HG02759 (cell line): Measurements from ENCODE around the gene CCDC93.
"Not testable (repeated sequence)": the region's sequence is repeated elsewhere in the genome, so short reads cannot be mapped to it uniquely, and the experiment has no call there.

Source experiments
- ATAC-seq: cut with Tn5 transposase; IDR thresholded peaks from one replicate; pipeline ENCODE4 v1.9.1; 2021; ENCODE audit warnings: mild to moderate bottlenecking, moderate library complexity; ENCODE audit not compliant: unreplicated experiment

The CCDC93 gene

DNA sequence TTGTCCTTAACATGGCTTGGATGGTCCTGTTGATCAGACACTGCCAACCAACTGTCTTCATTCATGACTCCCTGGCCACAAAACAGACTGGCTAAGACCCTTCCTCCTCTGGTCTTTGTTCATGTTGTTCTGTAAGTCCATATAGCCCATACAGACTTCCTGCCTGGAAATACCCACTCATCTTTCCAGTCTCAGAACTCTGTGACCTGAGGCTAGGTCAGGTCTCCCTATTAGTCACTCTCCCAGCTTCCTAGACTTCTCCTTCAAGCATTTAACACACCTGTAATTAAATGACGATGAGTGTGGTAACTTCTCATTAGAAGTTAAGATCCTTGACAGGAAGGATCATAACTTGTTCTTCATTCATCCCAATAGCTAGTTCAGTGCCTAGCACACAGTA lies 56.3 kb downstream of the CCDC93 start:
- ATAC-seq: no peak

DNA sequence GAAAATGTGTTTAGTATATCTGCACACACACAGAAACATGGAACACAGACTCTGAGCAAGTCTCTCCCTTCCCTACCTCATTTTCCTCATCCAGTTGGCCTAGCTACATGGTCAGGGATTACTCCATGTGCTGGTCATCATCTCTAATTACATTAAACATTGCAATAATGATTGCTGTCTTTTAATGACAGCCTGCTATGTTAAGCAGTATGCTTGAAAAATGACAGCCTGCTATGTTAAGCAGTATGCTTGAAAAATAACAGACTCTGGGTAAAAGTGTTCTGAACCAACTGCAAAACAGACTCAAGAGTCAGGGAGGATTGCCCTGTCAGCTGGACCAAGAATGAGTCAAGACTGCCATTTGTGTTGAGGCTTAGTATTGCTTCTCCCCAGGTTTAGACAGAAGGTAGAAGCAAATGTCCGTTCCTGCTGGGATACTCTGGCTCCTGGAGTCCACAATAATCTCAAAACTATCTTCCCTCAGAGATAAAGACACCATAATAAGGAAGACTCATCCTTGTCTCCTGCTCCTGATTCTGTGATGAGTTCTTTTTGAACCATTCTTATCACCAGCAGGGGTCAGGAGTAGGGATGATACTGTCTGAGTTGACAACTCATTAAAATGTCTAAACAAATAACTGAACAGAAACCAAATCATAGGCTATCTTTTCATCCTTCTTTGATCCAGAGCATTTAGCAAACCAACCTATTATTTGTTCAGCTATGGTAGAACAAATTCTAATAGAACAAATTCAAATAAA lies 57.7 kb downstream of the CCDC93 start:
- no peak for ATAC-seq

DNA sequence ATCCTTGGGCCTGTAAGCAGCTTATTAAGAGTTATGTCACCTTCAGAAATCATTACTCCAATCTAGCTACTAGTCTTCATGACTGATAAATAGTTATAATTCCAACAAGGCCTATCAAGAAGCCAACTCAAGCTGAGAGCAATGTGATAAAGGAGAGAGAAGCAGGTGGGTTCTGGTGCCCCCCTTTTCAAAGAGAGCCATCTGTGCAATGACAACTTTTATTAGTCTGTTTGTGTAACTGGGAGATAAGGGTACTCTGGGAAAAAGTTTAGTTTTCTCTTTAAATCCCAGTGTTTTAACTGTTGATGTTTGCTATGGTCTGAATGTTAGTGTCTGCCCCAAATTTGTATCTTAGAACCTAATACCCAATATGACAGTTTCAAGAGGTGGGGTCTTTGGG lies 60.6 kb downstream of the CCDC93 start:
- ATAC-seq: no peak

DNA sequence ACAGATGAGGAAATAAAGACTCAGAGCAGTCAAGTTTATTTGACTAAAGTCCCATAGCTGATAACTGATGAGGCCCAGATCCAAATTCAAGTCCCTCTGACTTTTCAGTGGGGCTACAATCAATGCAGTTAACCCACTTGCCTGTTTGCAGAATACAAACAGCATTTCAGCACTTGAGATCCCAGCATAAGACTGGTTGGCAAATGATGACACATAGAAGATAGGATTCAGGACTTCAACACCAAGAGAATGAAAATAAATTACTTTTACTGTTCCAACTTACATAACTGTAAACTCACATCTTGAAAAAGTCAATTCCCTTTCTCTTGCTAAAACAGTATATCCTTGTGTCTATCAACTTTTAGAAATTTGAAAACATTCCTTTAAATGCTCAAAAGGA lies 61.2 kb downstream of the CCDC93 start:
- no peak for ATAC-seq

DNA sequence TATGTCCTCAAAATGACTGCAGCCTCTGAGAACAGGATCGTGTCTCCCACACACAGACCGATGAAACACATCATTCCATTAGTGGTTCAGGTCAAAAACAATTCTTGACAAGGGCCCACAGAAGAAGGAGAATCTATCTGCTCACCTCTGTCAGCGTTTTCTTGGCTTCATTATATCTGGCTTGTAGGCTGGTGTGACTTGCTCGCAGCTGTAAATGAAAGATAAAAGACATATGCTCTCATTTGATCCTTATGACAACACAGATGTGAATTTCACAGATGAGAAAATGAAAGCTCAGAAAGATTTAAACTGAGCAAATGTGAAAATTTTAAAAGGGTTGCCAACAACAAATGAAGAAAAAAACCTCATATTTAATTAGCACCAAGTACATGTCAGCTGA lies 61.6 kb downstream of the CCDC93 start:
- no peak for ATAC-seq

DNA sequence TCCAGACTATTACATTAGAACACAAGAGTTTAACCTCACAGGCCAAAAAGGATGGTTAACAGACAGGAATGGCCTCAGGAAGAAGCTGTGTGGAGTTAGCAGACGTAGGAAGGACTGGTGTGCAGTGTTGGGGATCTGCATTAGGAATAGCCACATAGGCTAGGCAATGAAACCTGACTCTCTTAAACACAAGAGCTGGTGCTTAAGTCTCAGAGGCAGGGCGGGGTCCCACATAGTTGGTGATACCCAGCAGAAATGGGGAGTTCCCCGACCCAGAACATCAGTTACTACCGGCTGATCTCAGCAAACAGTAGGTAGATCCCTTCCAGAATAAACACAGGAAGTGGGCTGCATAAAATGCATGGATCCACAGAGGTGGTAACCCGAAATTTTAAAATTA lies 64.1 kb downstream of the CCDC93 start:
- ATAC-seq: no peak

DNA sequence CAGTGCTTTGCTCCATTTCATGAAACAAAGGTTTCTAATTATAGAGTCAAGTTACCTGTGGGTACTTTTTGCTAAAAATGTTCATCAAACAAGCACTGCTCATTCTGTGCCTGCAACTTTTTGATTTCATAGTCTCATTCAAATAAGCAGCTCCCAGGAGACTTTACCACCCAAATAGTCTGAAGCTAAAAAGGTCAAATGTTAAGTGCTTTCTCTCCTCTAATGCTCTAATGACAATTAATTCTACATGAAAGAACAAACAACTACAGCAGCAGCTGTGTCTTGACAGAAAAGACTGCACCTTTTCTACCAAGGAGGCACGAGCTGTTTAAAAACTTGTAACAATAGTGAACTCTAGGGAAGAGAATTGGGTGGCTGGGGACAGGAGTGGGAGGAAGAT lies 65.3 kb downstream of the CCDC93 start:
- ATAC-seq: no peak

DNA sequence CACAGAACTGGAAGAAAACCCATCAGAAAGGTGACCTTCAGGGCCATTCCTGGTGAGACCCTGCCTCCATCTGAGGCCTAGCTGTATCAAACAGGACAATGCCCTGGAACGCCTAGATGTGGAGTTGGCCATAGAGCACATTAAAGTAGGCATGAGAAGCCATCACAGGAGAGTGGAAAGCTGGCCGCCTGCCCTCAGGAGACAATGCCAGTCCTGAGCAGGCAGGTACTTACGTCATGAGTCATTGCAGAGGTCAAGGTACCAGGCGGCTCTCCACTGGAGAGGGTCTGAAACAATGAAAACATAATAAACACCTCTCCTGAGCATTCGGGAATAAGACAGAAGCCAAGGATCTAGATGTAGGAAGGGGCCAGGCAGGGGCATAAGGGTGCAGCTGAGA lies 68.6 kb downstream of the CCDC93 start:
- no peak for ATAC-seq

DNA sequence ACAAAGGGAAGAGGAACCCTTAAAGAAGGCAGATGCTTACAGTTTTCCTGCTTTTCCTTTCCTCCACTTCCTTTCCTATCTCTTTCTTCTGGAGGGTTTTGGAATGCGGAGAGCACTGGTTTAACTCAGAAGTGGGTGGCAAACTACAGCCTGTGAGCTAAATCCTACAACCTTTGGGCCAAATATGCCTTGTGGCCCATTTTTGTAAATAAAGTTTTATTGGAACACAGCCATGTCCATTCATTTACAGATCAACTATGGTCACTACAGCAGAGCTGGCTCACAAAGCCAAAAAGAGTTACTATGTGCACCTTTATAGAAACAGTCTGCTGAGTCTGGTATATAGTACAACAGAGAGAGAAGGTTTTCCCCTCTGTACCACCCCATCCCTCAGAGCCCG lies 69.1 kb downstream of the CCDC93 start:
- ATAC-seq: no peak

DNA sequence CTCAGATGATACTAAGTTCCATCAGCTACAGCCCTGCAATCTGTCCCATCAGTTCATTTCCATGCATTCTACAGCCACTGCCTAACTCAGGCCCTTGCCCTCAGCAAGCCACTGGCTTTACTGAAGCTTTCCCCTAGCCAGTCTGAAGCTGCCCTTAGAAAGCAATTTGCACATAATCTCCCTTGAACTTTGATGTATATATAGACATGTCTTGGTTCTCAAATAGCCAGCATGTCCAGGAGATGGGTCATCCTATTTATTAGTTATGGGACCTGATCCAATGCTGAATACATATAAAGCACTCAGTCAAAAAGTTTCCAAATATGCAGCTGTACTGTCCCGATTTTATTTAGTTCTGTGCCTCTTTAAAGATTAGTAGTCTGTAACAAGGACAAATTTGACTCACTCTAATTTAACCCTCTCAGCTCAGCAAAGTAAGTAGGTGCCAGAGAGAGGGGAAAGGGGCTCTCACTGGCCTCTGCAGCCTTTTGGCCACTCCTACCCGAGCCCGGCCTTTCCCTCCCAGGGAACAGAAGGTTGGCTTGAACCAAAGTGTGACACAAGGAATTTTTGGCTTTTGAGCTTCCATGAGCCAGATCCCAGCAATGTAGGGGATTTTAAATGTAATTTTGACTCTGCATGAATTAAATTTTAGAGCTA lies 70.7 kb downstream of the CCDC93 start:
- ATAC-seq: no peak

DNA sequence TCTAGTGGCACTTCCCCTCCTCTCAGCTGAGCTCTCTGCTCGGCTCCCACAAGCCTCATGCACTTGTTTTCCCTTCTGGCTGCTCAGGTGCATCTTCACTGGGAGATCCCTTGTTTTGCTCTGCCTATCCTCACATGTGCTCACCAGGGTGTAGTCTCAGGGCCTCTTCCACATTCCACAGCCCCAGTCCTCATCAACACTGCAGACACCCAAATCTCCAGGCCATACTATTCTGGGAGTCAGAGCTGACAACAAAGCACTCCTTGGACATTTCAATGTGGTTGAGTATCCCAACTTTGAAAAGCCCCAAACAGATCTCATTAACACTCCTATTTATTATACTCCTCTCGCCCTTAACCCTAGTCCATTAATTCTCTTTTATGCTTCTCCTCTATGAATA lies 71.3 kb downstream of the CCDC93 start:
- no peak for ATAC-seq

DNA sequence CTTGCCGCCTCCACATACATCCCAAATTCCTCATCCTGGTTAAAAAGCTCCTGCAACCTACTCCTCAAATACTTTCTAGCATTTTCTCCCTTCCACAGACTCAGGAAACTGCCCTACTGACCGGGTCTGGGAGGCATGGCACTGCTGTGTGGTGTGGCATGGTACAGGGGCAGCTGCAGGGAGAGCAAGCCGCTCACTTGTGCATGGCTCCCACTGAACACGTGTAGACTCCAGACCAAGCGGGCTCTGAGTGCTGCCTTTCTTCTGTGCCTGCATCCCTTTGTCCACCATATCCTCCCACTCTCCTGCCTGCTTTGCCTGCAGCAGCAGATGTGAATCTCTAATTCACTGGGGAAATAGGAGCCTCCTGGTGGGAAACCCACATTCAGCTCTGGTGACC lies 72.2 kb downstream of the CCDC93 start:
- no peak for ATAC-seq

DNA sequence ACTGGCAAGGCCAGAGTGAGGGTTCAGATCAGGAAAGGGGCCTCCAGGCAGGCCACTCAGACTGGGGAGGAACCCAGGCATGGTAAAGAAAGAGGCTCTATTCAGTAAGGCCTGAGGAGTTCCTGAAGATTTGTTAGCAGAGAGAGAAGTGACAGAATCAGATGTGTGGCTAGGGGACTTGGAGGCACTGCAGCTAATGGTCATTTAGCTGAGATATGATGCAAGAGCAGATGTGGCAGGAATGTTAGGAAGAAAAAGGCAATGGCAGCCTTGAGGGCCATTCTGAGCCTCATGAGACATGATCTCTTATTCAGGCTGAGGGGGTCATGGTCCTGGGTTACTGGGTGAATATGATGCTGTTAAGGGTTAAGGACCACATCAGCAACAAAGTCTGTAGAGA lies 73.4 kb downstream of the CCDC93 start:
- ATAC-seq: no peak

DNA sequence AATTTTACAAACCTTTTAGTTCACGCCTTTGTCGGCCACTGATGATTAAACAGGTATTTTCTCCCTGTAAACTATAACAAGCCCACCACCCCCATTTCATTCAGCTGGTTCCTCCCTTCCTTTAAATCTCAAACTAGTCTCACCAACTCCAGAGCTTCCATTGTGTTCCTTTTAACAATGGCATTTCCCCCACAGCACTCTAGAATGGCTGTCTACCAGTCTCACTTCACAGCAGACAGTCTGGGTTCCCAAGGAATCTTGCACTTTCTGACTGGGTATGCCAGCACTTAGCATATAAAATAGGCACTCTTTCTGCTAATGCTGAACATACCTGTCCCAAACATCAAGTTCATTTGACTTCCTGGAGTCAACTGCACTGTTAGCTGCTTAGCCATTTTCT lies 75.3 kb downstream of the CCDC93 start:
- ATAC-seq: no peak

DNA sequence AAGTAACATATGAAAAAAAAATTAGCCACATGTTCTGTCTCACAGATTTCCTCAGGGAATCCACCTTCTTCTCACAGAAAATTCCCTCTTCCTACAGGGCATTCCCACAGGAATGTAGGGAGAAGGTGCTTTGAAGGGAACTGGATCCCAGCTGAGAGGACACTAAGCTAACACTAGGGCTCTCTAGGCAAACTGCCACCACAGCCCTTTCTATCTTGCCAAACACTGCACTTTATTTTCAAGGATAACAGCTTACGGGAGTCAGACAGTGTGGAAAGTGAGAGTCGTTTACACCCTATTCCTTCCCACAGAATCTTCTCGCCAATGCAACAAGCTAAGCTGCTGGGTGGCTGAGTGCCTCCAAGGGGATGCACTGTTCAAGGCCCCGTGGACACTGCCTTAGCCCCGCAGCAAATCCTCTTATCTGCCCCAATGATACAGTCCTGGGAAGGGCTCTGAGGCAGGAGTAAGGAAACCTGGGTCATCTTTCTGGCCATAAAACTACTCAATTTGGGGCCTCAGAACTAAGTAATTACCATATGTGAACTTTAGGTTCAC lies 76.9 kb downstream of the CCDC93 start:
- no peak for ATAC-seq

DNA sequence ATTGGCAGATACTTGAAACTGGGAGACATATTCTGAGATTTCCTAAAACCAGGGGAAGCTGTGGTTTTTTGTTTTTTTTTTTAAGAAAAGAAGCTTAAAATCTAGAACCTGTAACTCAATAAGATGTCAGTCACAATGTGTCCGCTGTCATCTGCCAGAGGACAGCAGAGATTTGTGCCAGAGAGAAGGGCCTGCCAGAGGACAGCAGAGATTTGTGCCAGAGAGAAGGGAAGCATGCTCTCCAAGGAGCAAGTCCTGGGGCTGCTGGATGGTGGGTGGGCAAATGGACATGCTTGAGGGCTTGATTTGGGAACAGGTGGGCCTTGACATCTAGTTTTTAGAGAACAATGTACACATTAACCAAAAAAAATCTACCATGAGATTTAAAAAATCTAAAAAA lies 77.9 kb downstream of the CCDC93 start:
- no peak for ATAC-seq

DNA sequence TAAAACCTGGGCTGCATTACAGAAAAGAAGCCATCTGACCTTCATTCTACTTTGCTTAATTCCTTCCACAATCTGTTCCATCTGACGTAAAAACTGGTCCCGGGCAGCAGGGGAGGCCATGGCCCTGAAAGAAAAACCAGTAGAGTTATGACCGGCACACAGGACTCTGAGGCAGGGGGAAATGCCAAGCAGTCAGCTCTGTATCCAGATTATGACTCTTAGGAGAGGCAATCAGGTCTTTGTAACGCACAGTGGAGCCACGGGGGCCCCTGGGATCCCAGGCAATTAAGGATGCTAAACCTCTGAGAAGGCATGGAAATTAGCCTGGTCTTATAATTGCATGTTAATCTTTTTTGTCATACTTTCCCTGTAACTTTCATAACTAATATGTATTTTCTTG lies 78.4 kb downstream of the CCDC93 start:
- no peak for ATAC-seq

DNA sequence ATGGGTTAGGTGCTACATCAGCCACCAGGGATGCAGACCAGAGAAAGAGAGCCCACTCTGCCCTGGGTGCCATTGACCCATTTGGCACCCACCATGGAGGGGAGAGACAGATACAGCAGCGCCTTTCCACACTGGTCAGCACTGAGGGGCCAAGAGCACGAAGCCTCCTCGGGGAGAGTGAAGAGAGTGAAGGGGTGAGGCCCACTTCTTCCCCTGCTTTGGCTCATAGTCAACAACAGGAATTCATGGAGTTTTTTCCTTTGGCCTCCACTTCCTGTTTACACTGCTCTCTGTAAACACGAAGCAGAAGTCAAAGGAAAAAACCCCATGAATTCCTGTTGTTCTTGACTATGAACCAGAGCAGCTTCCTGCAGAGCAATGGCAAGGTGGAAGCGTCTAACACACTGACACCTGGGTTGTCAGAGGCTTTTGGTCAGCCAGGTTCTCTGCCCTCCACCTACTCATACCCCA lies 80.0 kb downstream of the CCDC93 start:
- no peak for ATAC-seq

DNA sequence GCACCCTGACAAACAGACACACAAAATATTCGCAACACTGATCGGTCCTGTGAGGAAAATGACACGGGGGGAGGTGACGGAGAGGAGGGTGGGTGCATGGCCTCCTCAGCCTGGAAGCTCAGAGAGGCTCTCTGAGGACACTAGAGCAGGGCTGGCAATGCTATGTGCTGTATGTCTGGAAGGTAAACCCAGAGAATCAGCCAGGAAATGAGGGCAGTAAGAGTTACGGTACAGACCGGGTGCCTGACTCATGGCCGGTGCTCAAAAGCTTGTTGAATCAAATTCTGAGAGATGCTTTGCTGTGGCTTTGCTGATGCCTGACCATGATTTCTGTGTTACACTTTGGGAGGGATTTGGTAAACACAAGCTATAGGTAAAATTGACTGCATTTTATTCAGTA lies 81.9 kb downstream of the CCDC93 start:
- no peak for ATAC-seq

DNA sequence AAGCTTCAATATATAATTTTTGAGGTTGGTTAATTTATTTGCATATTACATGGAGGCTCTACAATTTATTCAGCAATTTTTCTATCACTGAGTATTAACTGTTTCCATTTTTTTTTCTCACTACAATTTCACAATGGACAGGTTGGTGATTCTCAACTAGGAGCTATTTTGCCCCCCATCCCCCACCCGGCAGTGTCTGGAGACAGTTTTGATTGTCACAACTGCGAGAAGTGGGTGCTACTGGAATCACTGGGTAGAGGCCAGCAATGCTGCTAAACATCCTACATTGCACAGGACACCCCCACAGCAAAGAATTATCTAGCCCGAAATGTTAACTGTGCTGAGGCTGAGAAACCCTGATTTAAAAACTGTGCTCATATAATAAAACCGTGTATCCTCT lies 82.6 kb downstream of the CCDC93 start:
- ATAC-seq: no peak

DNA sequence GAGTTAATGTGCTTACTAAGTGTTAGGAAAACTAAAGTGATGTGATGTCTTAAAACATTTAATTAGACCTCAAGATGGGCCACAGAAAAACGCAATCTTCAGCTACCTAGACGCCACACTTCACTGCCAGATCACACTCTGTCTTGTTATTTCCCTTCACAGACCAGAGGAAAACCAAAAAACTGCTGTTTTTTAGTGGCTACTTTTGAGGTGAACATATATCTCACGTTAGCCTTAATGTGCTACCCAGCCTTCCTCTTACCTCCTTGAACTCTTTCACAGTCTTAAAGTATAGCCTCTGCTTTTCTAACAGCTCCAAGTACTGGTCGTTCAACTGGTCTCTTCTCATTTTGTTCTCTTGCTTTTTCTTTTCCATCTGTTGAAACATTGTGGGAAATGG lies 83.1 kb downstream of the CCDC93 start:
- no peak for ATAC-seq

DNA sequence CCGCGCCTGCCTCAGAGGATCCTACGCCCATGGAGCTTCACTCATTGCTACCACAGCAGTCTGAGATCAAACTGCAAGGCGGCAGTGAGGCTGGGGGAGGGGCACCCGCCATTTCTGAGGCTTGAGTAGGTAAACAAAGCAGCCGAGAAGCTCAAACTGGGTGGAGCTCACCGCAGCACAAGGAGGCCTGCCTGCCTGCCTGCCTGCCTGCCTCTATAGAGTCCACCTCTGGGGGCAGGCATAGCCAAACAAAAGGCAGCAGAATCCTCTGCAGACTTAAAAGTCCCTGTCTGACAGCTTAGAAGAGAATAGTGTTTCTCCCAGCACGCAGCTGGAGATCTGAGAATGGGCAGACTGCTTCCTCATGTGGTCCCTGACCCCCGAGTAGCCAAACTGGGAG lies 90.4 kb downstream of the CCDC93 start:
- ATAC-seq: not testable (repeated sequence)
